ENCODE results near the gene ABCC3.

DNA sequence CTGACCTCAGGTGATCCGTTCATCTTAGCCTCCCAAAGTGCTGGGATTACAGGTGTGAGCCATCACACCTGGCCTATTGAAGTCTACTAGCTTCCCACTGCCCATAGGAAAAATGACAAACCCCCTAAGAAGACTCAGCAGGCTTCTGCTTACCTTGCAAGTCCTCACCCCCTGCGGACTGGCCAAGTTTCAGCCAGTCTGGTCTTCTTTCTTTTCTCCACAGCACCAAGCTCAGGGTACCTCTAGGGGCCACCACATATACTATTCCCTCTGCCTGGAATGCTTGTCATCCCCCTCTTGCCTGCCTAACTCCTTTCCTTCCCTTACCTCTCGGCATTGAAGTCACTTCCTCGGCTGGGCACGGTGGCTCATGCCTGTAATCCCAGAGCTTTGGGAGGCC lies 31.2 kb downstream of the ABCC3 start:
- TF ChIP-seq, protein P1, sequence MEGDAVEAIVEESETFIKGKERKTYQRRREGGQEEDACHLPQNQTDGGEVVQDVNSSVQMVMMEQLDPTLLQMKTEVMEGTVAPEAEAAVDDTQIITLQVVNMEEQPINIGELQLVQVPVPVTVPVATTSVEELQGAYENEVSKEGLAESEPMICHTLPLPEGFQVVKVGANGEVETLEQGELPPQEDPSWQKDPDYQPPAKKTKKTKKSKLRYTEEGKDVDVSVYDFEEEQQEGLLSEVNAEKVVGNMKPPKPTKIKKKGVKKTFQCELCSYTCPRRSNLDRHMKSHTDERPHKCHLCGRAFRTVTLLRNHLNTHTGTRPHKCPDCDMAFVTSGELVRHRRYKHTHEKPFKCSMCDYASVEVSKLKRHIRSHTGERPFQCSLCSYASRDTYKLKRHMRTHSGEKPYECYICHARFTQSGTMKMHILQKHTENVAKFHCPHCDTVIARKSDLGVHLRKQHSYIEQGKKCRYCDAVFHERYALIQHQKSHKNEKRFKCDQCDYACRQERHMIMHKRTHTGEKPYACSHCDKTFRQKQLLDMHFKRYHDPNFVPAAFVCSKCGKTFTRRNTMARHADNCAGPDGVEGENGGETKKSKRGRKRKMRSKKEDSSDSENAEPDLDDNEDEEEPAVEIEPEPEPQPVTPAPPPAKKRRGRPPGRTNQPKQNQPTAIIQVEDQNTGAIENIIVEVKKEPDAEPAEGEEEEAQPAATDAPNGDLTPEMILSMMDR (IDR thresholded peaks at IDR 0.05): no peak
- TF ChIP-seq POLR2A (IDR thresholded peaks at IDR 0.05): no peak

All from upper lobe of left lung (tissue), 4 donors.